Mononuclear cell (primary cell): ENCODE data around the gene HSPG2. TPM values are rescaled to one million over a fixed set of nuclear protein-coding genes. Genes with fewer than 3 reads are reported as not detected.

Experiments used
- H3K27me3 ChIP-seq: 2 replicates; pipeline ENCODE4 v1.6.0; 2011; ENCODE audit warnings: low read length, control low read depth; ENCODE audit not compliant: insufficient read depth
- H3K4me1 ChIP-seq: 2 replicates; pipeline ENCODE4 v1.5.1; 2011; ENCODE audit warnings: mild to moderate bottlenecking, low read length, control low read depth; ENCODE audit not compliant: insufficient read depth
- H3K4me3 ChIP-seq: 2 replicates; pipeline ENCODE4 v1.5.1; 2011; ENCODE audit warnings: mild to moderate bottlenecking, low read length, moderate library complexity
- H3K9me3 ChIP-seq: 2 replicates; pipeline ENCODE4 v1.5.1; 2011; ENCODE audit warnings: low read depth, mild to moderate bottlenecking, control low read depth, low read length
- total RNA-seq: library from RNA; depleted of rRNA; stranded (reverse); fragments of >200 nt; gene quantifications from one replicate; pipeline ENCODE4 v1.2.3, GENCODE V29; 2012

Gene HSPG2
- total RNA-seq, 1 donor: 0.73 TPM

DNA sequence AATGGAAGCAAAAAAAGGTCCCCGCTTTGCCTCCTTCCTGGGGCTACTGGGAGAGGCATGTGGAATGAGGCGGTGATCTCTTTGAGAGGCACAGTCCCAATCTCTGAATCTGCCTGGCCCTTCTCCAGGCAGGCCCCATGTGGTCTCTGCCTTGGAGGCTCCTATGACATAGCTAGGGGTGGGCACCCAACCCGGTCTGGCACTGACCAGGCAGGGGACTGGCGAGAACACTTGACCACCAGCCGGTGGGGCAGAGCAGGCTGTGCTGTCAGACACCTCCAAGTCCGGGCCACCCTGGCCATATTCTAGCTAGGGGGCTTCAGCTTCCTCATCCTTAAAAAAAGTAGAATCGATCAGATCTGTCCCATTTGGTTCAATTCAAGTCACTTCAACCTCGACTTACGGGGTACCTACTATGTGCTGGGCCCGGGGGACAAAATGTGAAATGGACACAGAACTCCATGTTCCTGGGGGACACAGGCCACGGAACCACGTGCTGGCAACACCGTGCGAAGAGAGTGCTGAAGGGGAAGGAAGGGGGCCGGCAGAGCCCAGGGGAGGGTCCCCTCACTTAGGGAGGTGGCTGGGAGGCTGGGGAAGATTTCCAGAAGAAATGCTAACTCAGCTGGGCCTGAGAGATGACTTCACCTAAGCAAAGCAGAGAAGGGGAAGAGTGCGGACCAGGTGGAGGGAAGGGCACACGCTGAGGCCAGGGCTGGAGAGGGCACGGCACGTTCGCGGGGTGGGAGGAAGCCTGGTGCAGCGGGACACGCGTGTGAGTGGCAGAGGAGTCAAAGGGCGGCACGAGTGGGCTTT, 33.3 kb downstream of the HSPG2 start:
- Histone ChIP-seq H3K9me3 (no peaks in the 10 kb centered on the region), H3K4me1 (no peaks in the 10 kb centered on the region), H3K27me3 (no peaks in the 10 kb centered on the region), H3K4me3 (no peak overlapping the region)

- Histone ChIP-seq H3K27me3 (no peaks in the 10 kb centered on the region), H3K4me1 (no peaks in the 10 kb centered on the region), H3K9me3 (no peaks in the 10 kb centered on the region), H3K4me3 (no peak overlapping the region)
Observed at GRCh38 chr1:21902026-21903012, 34.8 kb downstream of the HSPG2 start.

DNA sequence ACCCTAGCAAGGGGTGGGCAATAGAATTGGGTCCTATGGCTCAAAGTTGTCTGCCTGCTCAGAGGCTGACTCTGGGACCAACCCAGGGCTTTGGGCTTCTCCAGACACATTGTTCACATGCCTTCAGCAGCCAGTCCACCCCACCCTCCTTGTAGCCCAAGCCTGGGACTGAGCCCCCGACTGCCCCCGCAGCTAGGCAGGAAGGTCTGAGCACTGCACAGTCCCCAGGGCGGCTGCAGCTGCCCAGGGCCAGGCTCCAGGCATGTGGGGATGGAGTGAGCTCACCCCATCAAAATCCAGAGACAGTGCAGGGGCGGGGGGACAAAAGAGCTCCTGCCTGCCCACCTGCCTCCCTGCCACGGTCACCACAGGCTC, 35.6 kb downstream of the HSPG2 start:
- no peaks in the 10 kb centered on the region for H3K4me1 ChIP-seq

DNA sequence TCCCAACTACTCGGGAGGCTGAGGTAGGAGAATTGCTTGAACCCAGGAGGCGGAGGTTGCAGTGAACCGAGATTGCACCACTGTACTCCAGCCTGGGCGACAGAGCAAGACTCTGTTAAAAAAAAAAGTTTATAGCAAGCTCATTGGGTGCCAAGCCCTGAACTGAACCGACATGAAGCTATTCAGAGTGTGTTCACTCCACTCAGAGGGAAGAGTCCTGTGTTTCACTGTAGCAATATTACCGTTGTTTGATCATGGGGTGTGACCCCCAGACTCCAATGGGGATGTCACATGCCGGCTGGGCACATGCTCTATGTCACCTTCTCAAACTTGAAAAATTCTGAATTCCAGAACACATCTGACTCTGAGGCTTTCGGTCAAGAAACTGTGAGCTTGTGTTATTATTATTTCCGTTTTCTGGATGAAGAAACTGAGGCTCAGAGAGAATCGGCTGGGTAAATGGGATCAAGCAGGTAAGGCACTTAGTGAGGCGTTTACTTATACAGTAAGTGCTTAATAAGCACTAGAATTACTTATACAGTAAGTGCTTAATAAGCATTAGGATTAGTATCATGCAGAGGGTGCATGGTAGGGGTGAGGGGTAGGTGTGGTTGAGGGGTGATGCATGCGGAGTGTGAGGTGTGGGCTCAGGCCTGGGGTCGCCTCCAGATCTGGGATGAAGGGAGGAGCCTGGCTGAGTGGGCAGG, 36.2 kb downstream of the HSPG2 start:
- Histone ChIP-seq H3K4me3 (no peak overlapping the region), H3K4me1 (no peaks in the 10 kb centered on the region)

More for the DNA sequence above, 35.6 kb downstream of the HSPG2 start:
- Histone ChIP-seq H3K9me3 (no peaks in the 10 kb centered on the region), H3K4me3 (no peak overlapping the region), H3K27me3 (no peaks in the 10 kb centered on the region)

DNA sequence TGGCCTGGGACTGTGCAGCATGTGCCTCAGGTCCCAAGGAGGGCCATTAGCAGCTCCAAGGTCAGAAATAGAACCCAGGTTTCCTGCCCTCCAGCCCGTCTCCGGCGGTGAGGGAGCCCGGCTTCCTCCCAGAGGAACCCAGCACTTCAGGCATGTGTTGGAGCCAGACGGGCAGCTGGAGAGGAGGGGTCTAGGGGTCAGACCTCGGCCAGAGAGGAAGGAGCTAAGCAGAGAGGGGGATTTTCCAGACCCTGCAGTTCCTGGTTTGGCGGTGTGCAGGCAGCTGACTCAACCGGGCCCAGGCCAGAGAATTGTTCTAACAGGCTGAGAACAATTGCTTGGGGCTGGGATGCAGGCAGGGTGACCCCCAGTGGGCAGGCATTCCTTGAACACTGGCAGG, 37.1 kb downstream of the HSPG2 start:
- H3K4me3 ChIP-seq: no peak overlapping the region
- no peaks in the 10 kb centered on the region for H3K27me3 ChIP-seq
- no peaks in the 10 kb centered on the region for H3K9me3 ChIP-seq
- H3K4me1 ChIP-seq: no peaks in the 10 kb centered on the region

More for the DNA sequence above, 36.2 kb downstream of the HSPG2 start:
- H3K9me3 ChIP-seq: no peaks in the 10 kb centered on the region
- H3K27me3 ChIP-seq: no peaks in the 10 kb centered on the region

DNA sequence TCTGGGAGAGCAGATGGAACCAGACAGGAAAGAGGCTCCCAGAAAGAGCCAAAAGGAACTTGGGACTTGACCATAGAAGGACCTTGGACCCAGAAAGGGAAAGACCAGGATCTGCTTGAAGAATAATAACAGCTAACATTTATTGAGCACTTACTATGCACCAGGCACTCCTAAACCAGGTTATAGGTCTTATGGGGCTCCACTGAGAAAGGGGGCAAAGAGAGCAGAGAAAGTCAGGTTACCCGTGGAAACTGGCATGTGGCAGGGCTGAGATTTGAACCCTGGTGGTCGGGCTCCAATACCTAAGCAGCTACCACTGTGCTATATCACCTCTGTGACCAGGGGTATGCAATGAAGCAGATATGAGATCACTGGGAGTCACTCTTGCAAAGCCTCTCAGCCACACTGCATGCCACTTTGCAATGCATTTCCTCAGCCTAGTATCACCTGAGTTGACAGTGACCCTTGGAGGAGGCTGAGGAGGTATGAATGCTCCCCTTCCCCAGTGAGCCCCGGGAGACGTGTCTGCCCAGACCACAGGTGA, 37.8 kb downstream of the HSPG2 start:
- H3K4me3 ChIP-seq: no peak overlapping the region
- no peaks in the 10 kb centered on the region for H3K4me1 ChIP-seq
- no peaks in the 10 kb centered on the region for H3K9me3 ChIP-seq
- no peaks in the 10 kb centered on the region for H3K27me3 ChIP-seq

- Histone ChIP-seq H3K9me3 (no peaks in the 10 kb centered on the region), H3K4me1 (no peaks in the 10 kb centered on the region), H3K27me3 (no peaks in the 10 kb centered on the region), H3K4me3 (no peak overlapping the region)
Observed at GRCh38 chr1:21898326-21899200, 38.5 kb downstream of the HSPG2 start.

GRCh38 chr1:21897844-21898243, 39.3 kb downstream of the HSPG2 start:
- Histone ChIP-seq H3K4me3 (no peak overlapping the region), H3K27me3 (no peaks in the 10 kb centered on the region), H3K9me3 (no peaks in the 10 kb centered on the region), H3K4me1 (no peaks in the 10 kb centered on the region)

DNA sequence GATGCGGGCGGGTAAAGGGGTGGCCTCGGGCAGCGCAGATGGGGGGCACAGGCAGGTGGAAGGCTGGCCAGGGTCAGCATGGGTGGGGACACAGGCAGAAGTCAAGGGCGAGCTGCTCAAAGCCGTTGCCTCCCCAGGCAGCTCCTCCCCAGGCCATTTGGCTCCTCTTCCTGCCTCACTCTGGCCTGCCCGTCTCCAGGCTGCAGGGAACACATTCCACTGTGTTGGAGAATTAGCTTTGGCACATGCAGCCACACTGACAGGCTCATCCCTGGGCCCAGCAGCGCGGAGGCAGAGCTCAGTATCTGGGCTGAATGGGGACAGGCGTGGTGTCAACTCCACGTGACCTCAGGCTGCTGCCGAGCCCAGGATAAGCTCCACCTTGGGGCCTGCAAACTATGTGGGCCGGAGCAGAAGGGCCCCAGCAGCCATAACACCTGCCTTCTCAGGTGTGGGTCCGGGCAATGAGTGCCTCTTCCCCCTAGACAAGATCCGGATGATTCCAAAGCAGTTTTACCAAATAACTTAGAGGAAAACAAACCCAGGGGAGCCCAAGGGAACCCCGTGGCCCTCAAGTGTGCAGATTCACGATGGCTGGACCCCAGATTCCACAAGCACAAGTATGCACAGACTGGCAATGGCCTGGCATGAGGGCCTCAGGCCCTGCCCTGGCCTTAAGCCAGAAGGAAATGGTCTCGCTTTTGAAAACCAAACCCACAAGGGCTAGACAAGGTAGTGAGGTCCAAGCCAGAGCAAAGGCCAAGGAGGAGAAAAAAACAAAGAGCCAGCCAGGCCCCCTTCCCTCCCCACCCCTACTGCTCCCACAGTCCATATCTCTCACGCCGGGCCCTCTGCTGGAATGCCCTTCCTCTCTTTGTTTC, 40.2 kb downstream of the HSPG2 start:
- Histone ChIP-seq H3K4me3 (no peak overlapping the region), H3K4me1 (no peaks in the 10 kb centered on the region), H3K27me3 (no peaks in the 10 kb centered on the region), H3K9me3 (no peaks in the 10 kb centered on the region)

DNA sequence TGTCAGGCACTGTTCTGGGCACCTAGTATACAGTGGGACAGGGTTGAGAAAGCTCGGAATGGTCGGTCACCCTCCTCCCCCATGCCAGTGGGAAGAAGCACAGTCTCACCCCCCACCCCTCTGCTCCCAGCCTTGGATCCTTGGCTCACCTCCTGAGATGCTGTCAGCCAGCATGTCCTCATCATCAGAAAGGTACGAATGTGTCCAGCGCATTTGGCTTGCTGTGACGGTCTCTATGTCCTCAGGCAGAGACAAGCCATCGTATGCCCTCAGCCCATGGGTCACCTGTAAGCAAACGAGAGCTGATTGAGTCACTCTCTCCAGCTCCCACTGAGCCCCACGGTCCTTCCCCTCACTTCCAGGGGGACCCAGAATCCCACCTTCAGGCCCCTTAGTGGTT, 41.1 kb downstream of the HSPG2 start:
- no peaks in the 10 kb centered on the region for H3K9me3 ChIP-seq
- no peaks in the 10 kb centered on the region for H3K4me1 ChIP-seq
- H3K4me3 ChIP-seq: no peak overlapping the region
- H3K27me3 ChIP-seq: no peaks in the 10 kb centered on the region

- no peaks in the 10 kb centered on the region for H3K27me3 ChIP-seq
- H3K9me3 ChIP-seq: no peaks in the 10 kb centered on the region
- no peaks in the 10 kb centered on the region for H3K4me1 ChIP-seq
- H3K4me3 ChIP-seq: no peak overlapping the region
Observed at GRCh38 chr1:21894034-21894881, 42.9 kb downstream of the HSPG2 start.

- H3K9me3 ChIP-seq: no peaks in the 10 kb centered on the region
- no peak overlapping the region for H3K4me3 ChIP-seq
- no peaks in the 10 kb centered on the region for H3K4me1 ChIP-seq
- H3K27me3 ChIP-seq: no peaks in the 10 kb centered on the region
Observed at GRCh38 chr1:21893046-21893805, 43.9 kb downstream of the HSPG2 start.
